K562 (cell line): ENCODE results near the gene ECI1. TPM values are rescaled to one million over a fixed set of nuclear protein-coding genes. Genes with fewer than 3 reads are reported as not detected.

Experiments
- BRD9 ChIP-seq: fragments of 450-650 bp; IDR thresholded peaks from 2 replicates; pipeline ENCODE4 v1.6.1; 2018; ENCODE audit warnings: low read depth; ENCODE audit not compliant: partially characterized antibody
- E2F1 ChIP-seq: sonication (generic); formaldehyde crosslinking; IDR thresholded peaks from 2 replicates; pipeline ENCODE4 v1.8.1; 2023; ENCODE audit warnings: mild to moderate bottlenecking, missing genetic modification reagents, moderate library complexity
- MAFK ChIP-seq: IDR thresholded peaks from 2 replicates; pipeline ENCODE4 v1.6.1; 2011; ENCODE audit warnings: low read length, improper control_type of control experiment
- PKNOX1 ChIP-seq: fragments of 450-650 bp; IDR thresholded peaks from 2 replicates; pipeline ENCODE4 v1.6.1; 2016
- PRDM10 ChIP-seq: fragments of 450-650 bp; IDR thresholded peaks from 2 replicates; pipeline ENCODE4 v1.6.1; 2018; ENCODE audit not compliant: partially characterized antibody
- XRCC5 ChIP-seq: fragments of 200-400 bp; formaldehyde crosslinking; IDR thresholded peaks from 2 replicates; pipeline ENCODE4 v1.6.1; 2017; ENCODE audit warnings: low read depth, mild to moderate bottlenecking, low read length
- ZBTB40 ChIP-seq, 2 experiments: fragments of 450-650 bp in 1 of 2; sonication (generic) in 1 of 2; formaldehyde crosslinking in 1 of 2; IDR thresholded peaks; 2 replicates each; pipeline versions ENCODE4 v1.7.1 to v1.9.0; 2016 to 2022; ENCODE audit warnings: inconsistent platforms in 1 of 2, mild to moderate bottlenecking in 1 of 2, missing genetic modification reagents in 1 of 2
- ZNF175 ChIP-seq: fragments of 200-800 bp; sonication (Bioruptor generic); IDR thresholded peaks from 2 replicates; pipeline ENCODE4 v1.6.1; 2016; ENCODE audit warnings: low read depth, mild to moderate bottlenecking, missing genetic modification characterization, missing compliant biosample characterization
- ZNF277 ChIP-seq: fragments of 250-450 bp; sonication (Bioruptor Pico); IDR thresholded peaks from 2 replicates; pipeline ENCODE4 v1.8.0; 2022; ENCODE audit warnings: inconsistent platforms, mild to moderate bottlenecking, moderate library complexity, borderline replicate concordance
- polyA plus RNA-seq, 8 experiments: library from polyadenylated mRNA; depleted of rRNA in 4 of 8; stranded (reverse) in 5 of 8; unstranded in 3 of 8; fragments of >200 nt; fragmentation: Nextera tagmentation in 2 of 8; fragmentation: Illumina TruSeq in 1 of 8; extraction: Ambion mirVana in 2 of 8; extraction: Trizol in 1 of 8; gene quantifications; 2 replicates each; pipeline versions ENCODE4 v1.2.1 to v1.2.3, GENCODE V29; 2011 to 2014; ENCODE audit warnings: inconsistent platforms in 1 of 8, missing spikeins in 1 of 8
- total RNA-seq, 7 experiments: library from RNA; depleted of rRNA in 6 of 7; stranded (reverse); fragments of >200 nt in 6 of 7; fragmentation: Illumina TruSeq in 2 of 7; extraction: Trizol in 2 of 7; gene quantifications; 2 replicates each; pipeline versions ENCODE4 v1.2.1 to v1.2.3, GENCODE V29; 2011 to 2021; ENCODE audit warnings: low replicate concordance in 1 of 7

The ECI1 gene
- total and polyA plus RNA-seq, 9 of the 15 experiments (the other 6 are each of a cell fraction or from before 2014, with no cell fraction given) = 4.7 to 189 (median 54.0) TPM

- TF ChIP-seq E2F1 (CRISPR knock-in tag) (no peak), ZBTB40 (IDR thresholded peaks at IDR 0.05) (0 out of 2 replicates have a peak, but pooled peaks have one; percentile 41), ZBTB40 (CRISPR knock-in tag; IDR thresholded peaks at IDR 0.05) (no peak), BRD9 (peak; percentile 33), XRCC5 (no peak), MAFK (no peak), ZNF175 (CRISPR knock-in tag) (no peak), ZNF277 (CRISPR knock-in tag) (no peak), PRDM10 (peak; percentile 25), PKNOX1 (no peak)
These were observed 613 bp downstream of the ECI1 start (continued) for GRCh38 chr16:2250652-2251295.
